HuH-7 (cell line): ENCODE data around the gene NCR2.
"Not testable (repeated sequence)": the region's sequence is repeated elsewhere in the genome, so short reads cannot be mapped to it uniquely, and the experiment has no call there.

Experiments
- DNase-seq: peaks from one replicate; pipeline ENCODE4 v3.0.0; 2011; ENCODE audit warnings: low spot score

Gene NCR2

GRCh38 chr6:41335296-41335695, at the start of gene NCR2:
Gene NCR2, plus strand, starts transcription at chr6:41335608. Its CDS starts 269 bp downstream, at chr6:41335877.
- no peak for DNase-seq

GRCh38 chr6:41286544-41287346, 48.7 kb upstream of the NCR2 start, which contains the start of gene TREM1:
Gene TREM1, minus strand, starts transcription at chr6:41286682. Its CDS starts 27 bp downstream, at chr6:41286655.
- no peak for DNase-seq

GRCh38 chr6:41288030-41288753, 47.2 kb upstream of the NCR2 start:
- no peak for DNase-seq

- no peak for DNase-seq
These were observed 46.7 kb upstream of the NCR2 start for GRCh38 chr6:41288754-41289129.

GRCh38 chr6:41289815-41290214, 45.6 kb upstream of the NCR2 start:
- no peak for DNase-seq

- no peak for DNase-seq
These were observed 43.7 kb upstream of the NCR2 start for GRCh38 chr6:41291717-41292116.

- no peak for DNase-seq
These were observed 41.1 kb upstream of the NCR2 start for GRCh38 chr6:41294214-41294872.

GRCh38 chr6:41297248-41297647, 38.2 kb upstream of the NCR2 start:
- DNase-seq, result not testable (repeated sequence)

- no peak for DNase-seq
These were observed 36.5 kb upstream of the NCR2 start for GRCh38 chr6:41298785-41299502.

- no peak for DNase-seq
These were observed 32.8 kb upstream of the NCR2 start for GRCh38 chr6:41302638-41303037.

GRCh38 chr6:41306187-41306854, 29.1 kb upstream of the NCR2 start:
- DNase-seq, result peak; percentile 24

- DNase-seq, result no peak
These were observed 20.2 kb upstream of the NCR2 start for GRCh38 chr6:41315203-41315602.

GRCh38 chr6:41315943-41316620, 19.3 kb upstream of the NCR2 start:
- no peak for DNase-seq

- DNase-seq, result no peak
These were observed 17.2 kb upstream of the NCR2 start for GRCh38 chr6:41318261-41318653.

- peak; percentile 61 for DNase-seq
These were observed 16.5 kb upstream of the NCR2 start for GRCh38 chr6:41318654-41319565.

- DNase-seq, result no peak
These were observed 14.2 kb upstream of the NCR2 start for GRCh38 chr6:41321183-41321582.

- no peak for DNase-seq
These were observed 9.9 kb upstream of the NCR2 start for GRCh38 chr6:41325446-41326066.

GRCh38 chr6:41326092-41326491, 9.3 kb upstream of the NCR2 start:
- no peak for DNase-seq

- no peak for DNase-seq
These were observed 8.2 kb upstream of the NCR2 start for GRCh38 chr6:41327177-41327576.
